Amniotic stem cell (primary cell): ENCODE results near the gene TMTC3.

Experiments
- DNase-seq: peaks from one replicate; lab custom pipeline; 2025; lab: John Stamatoyannopoulos, UW

The TMTC3 gene

GRCh38 chr12:88227263-88227662 lies 85.2 kb downstream of the TMTC3 start:
- DNase-seq = no peak

- DNase-seq = no peak
Measured at GRCh38 chr12:88227871-88228270, 85.8 kb downstream of the TMTC3 start.

GRCh38 chr12:88228720-88229119 lies 86.6 kb downstream of the TMTC3 start:
- DNase-seq = no peak

- no peak for DNase-seq
Measured at GRCh38 chr12:88230271-88230670, 88.2 kb downstream of the TMTC3 start.

GRCh38 chr12:88235183-88235833 lies 93.2 kb downstream of the TMTC3 start:
- no peak for DNase-seq

- no peak for DNase-seq
Measured at GRCh38 chr12:88237954-88238353, 95.8 kb downstream of the TMTC3 start.

- no peak for DNase-seq
Measured at GRCh38 chr12:88238406-88238805, 96.3 kb downstream of the TMTC3 start.

- peak; percentile 80 for DNase-seq
Measured at GRCh38 chr12:88241862-88242570, 99.9 kb downstream of the TMTC3 start.

GRCh38 chr12:88242571-88242925 lies 100.4 kb downstream of the TMTC3 start:
- no peak for DNase-seq

- DNase-seq = no peak
Measured at GRCh38 chr12:88242939-88243338, 100.8 kb downstream of the TMTC3 start.

- DNase-seq = no peak
Measured at GRCh38 chr12:88243982-88244381, 101.9 kb downstream of the TMTC3 start.

- no peak for DNase-seq
Measured at GRCh38 chr12:88245905-88246304, 103.8 kb downstream of the TMTC3 start.

- DNase-seq = no peak
Measured at GRCh38 chr12:88247241-88247643, 105.1 kb downstream of the TMTC3 start.

- DNase-seq = no peak
Measured at GRCh38 chr12:88248606-88249005, 106.5 kb downstream of the TMTC3 start.
